HG02973 (cell line): ENCODE results near the gene TTC12.
A peak's percentile ranks its signal among the peaks of the same experiment; 100 is the strongest.

Experiments used
- ATAC-seq: cut with Tn5 transposase; IDR thresholded peaks from one replicate; pipeline ENCODE4 v1.9.1; 2021; ENCODE audit warnings: moderate library complexity; ENCODE audit not compliant: unreplicated experiment

Gene TTC12

GRCh38 chr11:113314389-113315301, at the start of gene TTC12:
Gene TTC12, plus strand, starts transcription at chr11:113314583. Its CDS starts 1,675 bp downstream, at chr11:113316258.
- ATAC-seq, result peak; percentile 99

GRCh38 chr11:113265362-113265761, 49.0 kb upstream of the TTC12 start:
- no peak for ATAC-seq

- ATAC-seq, result no peak
These were observed 46.9 kb upstream of the TTC12 start for GRCh38 chr11:113267493-113267892.

GRCh38 chr11:113269096-113269495, 45.3 kb upstream of the TTC12 start:
- no peak for ATAC-seq

DNA sequence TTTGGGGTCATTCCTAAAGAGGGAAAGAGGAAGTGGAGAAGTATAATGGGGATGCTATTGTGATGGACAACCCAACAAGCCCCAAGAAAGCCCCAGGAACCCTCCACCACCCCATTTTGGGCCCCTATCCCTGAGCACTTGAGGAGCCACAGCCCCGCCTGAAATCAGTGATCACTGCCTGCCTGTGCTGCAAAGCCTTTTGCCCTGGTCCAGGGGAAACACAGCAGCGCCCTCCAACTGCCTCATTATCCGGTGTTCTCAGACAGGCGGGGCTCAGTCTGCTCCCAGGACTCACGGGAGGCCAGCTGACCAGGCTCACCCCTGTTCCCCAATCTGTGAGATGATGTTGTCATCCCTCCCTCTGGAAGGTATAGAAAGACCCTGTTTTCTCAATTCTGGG, 44.7 kb upstream of the TTC12 start:
- no peak for ATAC-seq

DNA sequence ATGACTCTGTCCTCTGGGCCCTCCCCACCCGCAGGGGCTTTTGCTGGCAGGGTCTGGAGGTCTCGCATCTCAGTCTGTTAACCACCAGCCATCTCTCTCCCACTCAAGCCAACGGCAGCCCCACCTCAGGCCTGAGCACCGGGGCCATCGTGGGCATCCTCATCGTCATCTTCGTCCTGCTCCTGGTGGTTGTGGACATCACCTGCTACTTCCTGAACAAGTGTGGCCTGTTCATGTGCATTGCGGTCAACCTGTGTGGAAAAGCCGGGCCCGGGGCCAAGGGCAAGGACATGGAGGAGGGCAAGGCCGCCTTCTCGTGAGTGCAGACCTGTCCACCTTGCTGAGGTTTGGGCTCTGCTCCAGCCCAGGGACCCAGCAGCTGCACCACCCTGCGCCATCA, 44.3 kb upstream of the TTC12 start:
- ATAC-seq, result no peak

GRCh38 chr11:113271551-113272245, 42.7 kb upstream of the TTC12 start:
- no peak for ATAC-seq

GRCh38 chr11:113272281-113272680, 42.1 kb upstream of the TTC12 start:
- no peak for ATAC-seq

DNA sequence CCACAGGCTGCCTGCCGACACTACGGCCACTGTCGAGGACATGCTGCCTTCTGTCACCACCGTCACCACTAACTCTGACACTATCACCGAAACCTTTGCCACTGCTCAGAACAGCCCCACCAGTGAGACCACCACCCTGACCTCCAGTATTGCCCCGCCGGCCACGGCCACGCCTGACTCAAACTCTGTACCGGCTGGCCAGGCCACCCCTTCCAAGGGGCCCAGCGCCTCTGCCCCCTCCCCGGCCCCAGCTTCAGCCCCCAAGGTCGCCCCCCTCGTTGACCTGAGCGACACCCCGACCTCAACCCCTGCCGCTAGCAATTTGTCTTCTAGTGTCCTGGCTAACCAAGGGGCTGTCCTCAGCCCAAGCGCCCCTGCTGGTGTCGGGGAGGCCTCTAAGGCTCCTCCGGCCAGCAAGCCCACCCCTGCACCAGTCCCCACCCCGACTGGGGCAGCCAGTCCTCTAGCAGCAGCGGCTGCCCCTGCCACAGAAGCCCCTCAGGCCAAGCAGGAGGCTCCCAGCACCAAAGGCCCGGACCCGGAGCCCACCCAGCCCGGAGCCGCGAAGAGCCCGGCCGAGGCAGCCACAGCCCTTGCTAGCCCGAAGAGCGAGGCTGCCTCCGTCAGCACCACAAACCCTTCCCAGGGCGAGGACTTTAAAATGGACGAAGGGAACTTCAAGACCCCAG, 41.3 kb upstream of the TTC12 start:
- no peak for ATAC-seq

GRCh38 chr11:113273720-113274119, 40.7 kb upstream of the TTC12 start:
- no peak for ATAC-seq

GRCh38 chr11:113274713-113275582, 39.4 kb upstream of the TTC12 start:
- no peak for ATAC-seq

DNA sequence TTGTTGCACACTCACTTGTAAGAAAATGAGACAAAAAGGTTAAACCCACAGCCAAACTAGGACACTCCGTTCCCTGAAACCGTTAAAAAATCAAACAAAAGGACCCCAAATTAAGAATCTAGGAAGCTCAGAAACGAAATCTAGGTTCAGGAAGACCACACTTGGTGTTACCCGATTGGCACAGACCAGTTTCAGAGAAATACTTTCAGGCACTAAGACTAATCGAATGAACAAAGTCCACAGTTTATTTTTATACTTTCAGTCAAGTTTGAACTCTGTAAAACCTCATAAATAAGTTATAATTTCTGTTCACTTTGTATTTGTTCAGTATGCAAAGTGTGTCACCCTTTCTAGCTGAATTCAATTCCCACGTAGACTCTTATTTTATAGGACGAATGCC, 38.8 kb upstream of the TTC12 start:
- ATAC-seq, result no peak

GRCh38 chr11:113276466-113276865, 37.9 kb upstream of the TTC12 start:
- no peak for ATAC-seq

- no peak for ATAC-seq
These were observed 36.5 kb upstream of the TTC12 start for GRCh38 chr11:113277907-113278306.

DNA sequence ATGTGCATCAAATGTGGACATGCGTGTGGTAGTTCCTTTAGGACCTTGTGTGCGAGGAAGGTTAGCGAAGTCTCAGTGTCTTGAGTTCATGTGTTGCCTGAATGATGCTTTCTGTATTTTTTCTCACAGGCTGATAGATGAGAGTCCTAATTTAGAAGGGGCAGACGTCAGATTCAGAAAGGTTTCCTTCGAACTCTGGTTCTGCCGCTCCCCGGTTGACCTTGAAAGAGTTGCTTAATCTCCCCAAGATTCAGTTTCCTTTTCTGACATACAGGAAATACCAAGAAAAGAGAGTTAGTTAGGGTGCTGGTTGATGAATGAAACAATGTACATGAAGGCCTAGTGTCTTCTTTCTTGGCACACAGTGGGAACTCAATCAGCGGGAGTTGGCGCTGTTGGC, 35.9 kb upstream of the TTC12 start:
- ATAC-seq, result no peak

GRCh38 chr11:113278925-113279324, 35.5 kb upstream of the TTC12 start:
- ATAC-seq, result no peak

DNA sequence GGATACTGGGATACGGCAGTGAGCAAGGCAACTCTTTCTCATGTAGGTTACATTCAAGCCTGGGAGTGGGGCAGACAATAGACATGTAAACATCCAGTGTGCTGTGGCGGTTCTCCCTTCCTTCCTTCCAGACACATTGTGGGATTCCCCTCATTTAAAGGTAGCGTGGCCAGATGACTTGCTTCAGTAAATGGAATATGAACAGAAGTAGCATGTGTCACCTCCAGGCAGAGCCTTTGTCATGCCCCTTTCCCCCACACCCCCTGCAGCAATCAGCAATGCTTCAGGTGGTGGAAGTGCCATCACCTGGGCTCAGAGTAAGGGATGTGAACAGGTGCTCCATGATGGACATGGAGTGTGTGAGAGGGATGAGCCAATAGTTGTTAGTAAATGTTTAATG, 34.8 kb upstream of the TTC12 start:
- no peak for ATAC-seq

GRCh38 chr11:113281052-113281725, 33.2 kb upstream of the TTC12 start:
- ATAC-seq, result no peak

DNA sequence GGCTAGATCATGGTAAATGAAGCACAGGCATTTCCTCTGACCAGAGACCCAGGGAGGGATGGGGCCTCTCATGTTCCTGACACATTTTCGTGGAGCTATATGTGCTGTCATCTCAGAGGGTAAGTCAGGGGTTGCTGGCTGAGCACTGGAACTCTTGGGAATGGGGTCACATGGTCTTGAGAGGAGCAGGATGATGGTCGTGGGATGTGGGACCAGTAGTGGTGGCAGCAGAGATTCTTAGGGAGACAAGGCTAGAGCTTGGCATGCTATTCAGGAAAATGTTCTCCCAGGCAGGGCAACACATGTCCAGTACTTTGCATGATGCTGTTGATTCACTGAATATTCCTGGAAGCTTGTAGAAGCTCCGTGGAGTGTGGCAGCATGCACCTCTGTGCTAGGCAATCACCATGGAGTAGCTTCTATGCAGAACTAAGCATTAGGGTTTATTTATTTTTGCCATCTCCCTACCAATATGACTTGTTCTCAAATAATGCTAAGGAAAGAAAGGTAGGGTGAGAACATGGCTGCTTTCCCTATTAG, 31.4 kb upstream of the TTC12 start:
- ATAC-seq, result no peak

- ATAC-seq, result no peak
These were observed 30.5 kb upstream of the TTC12 start for GRCh38 chr11:113283881-113284280.
